ENCODE measurements around the gene SOS1. TPM values are rescaled to one million over a fixed set of nuclear protein-coding genes. Genes with fewer than 3 reads are reported as not detected.
A peak's percentile ranks its signal among the peaks of the same experiment; 100 is the strongest.

Gene SOS1
- total RNA-seq = 35.5 and 40.6 TPM in 2 replicates
- long read RNA-seq, partial matches to known transcripts = 15 of 22 reads
- long read RNA-seq, other reads (novel, unspliced or antisense) = 7 of 22 reads

- Mint-ChIP-seq H3K4me1 (peaks cover 62% of the 10 kb centered on the region), H3K9me3 (no peaks in the 10 kb centered on the region), H3K27ac (ENCODE audit: unreplicated experiment) (peak within 1 kb of the TSS; percentile 95), H3K27me3 (ENCODE audit: low read depth) (no peaks in the 10 kb centered on the region), H3K36me3 (ENCODE audit: low read depth) (peaks cover 3% of the 10 kb centered on the region), H3K4me3 (peak within 1 kb of the TSS; percentile 93)
- TF ChIP-seq, protein P1, sequence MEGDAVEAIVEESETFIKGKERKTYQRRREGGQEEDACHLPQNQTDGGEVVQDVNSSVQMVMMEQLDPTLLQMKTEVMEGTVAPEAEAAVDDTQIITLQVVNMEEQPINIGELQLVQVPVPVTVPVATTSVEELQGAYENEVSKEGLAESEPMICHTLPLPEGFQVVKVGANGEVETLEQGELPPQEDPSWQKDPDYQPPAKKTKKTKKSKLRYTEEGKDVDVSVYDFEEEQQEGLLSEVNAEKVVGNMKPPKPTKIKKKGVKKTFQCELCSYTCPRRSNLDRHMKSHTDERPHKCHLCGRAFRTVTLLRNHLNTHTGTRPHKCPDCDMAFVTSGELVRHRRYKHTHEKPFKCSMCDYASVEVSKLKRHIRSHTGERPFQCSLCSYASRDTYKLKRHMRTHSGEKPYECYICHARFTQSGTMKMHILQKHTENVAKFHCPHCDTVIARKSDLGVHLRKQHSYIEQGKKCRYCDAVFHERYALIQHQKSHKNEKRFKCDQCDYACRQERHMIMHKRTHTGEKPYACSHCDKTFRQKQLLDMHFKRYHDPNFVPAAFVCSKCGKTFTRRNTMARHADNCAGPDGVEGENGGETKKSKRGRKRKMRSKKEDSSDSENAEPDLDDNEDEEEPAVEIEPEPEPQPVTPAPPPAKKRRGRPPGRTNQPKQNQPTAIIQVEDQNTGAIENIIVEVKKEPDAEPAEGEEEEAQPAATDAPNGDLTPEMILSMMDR (conservative IDR thresholded peaks at IDR 0.05) = no peak
- DNase-seq (ENCODE audit: low read depth, low spot score) = peak; percentile 96
Measured at GRCh38 chr2:39120771-39121522, at the start of gene SOS1. Gene SOS1 (minus strand): TSS chr2:39121051. CDS start chr2:39120422, 629 bp downstream.

- Mint-ChIP-seq H3K36me3 (ENCODE audit: low read depth) (no peaks in the 10 kb centered on the region), H3K9me3 (no peaks in the 10 kb centered on the region), H3K4me1 (peaks cover 5% of the 10 kb centered on the region), H3K27me3 (ENCODE audit: low read depth) (no peaks in the 10 kb centered on the region), H3K27ac (ENCODE audit: unreplicated experiment) (no peak overlapping the region), H3K4me3 (no peak overlapping the region)
- DNase-seq (ENCODE audit: low read depth, low spot score) = no peak
- TF ChIP-seq, protein P1 (conservative IDR thresholded peaks at IDR 0.05) = no peak
Measured at GRCh38 chr2:39164089-39164488, 43.2 kb upstream of the SOS1 start.

DNA sequence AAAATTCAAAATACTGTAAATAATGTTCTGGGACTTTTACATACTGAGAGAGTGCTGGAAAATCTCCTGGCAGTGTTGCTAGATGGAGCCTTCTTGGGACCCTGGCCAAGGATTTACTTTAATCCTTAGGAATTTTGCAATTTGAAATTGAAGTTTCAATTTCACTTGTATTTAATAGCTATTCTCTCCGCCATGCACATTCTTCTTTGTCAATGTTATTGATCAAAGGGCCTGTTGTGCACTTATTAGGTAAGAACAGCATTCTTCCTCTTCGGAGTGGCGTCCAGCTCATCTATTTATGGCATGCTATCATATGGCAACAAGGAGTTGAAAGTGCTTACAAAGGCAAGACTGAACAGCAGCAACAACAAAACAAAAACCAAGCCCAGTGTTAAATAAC is 40.1 kb upstream of the SOS1 start:
- Mint-ChIP-seq H3K4me3 (no peak overlapping the region), H3K27me3 (ENCODE audit: low read depth) (no peaks in the 10 kb centered on the region), H3K27ac (ENCODE audit: unreplicated experiment) (no peak overlapping the region), H3K36me3 (ENCODE audit: low read depth) (no peaks in the 10 kb centered on the region), H3K9me3 (no peaks in the 10 kb centered on the region), H3K4me1 (peaks cover 5% of the 10 kb centered on the region)
- TF ChIP-seq, protein P1 (conservative IDR thresholded peaks at IDR 0.05) = no peak
- DNase-seq (ENCODE audit: low read depth, low spot score) = no peak

DNA sequence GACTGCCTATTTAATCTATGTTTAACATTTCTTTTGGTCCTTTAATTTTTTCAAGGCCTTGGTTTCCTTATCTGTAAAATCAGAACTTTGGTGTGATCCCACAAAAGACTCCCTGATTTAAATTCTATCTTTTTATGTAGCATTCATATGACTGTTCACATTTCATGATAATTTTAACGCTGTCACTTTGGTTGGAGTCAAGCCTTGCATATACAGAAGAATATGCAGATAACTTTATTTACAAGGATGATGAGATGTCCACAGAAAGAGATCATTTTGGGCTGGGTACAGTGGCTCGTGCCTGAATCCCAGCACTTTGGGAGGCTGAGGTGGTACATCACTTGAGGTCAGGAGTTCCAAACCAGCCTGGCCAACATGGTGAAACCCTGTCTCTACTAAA is 38.4 kb upstream of the SOS1 start:
- no peaks in the 10 kb centered on the region for H3K36me3 Mint-ChIP-seq (ENCODE audit: low read depth)
- H3K4me1 Mint-ChIP-seq = peaks cover 5% of the 10 kb centered on the region
- H3K4me3 Mint-ChIP-seq = no peak overlapping the region
- no peaks in the 10 kb centered on the region for H3K9me3 Mint-ChIP-seq
- H3K27ac Mint-ChIP-seq (ENCODE audit: unreplicated experiment) = no peak overlapping the region
- no peak for DNase-seq (ENCODE audit: low read depth, low spot score)
- TF ChIP-seq, protein P1 (conservative IDR thresholded peaks at IDR 0.05) = no peak
- no peaks in the 10 kb centered on the region for H3K27me3 Mint-ChIP-seq (ENCODE audit: low read depth)

DNA sequence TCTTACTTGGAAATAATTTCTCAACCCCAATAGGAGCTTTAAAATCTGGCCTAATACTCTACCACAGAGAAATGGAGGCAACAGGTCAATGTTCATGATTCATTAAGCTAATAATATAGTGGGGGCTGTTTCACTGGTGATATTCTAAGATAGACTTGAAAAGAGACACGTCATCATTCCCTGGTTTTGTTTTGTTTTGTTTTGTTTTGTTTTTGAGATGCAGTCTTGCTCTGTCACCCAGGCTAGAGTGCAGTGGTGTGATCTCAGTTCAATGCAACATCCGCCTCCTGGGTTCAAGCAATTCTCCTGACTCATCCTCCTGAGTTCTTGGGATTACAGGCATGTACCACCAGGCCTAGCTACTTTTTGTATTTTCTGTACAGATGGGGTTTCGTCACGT is 37.5 kb upstream of the SOS1 start:
- no peaks in the 10 kb centered on the region for H3K36me3 Mint-ChIP-seq (ENCODE audit: low read depth)
- H3K4me1 Mint-ChIP-seq = peaks cover 5% of the 10 kb centered on the region
- no peaks in the 10 kb centered on the region for H3K27me3 Mint-ChIP-seq (ENCODE audit: low read depth)
- no peak overlapping the region for H3K27ac Mint-ChIP-seq (ENCODE audit: unreplicated experiment)
- no peaks in the 10 kb centered on the region for H3K9me3 Mint-ChIP-seq
- DNase-seq (ENCODE audit: low read depth, low spot score) = no peak
- H3K4me3 Mint-ChIP-seq = no peak overlapping the region
- TF ChIP-seq, protein P1 (conservative IDR thresholded peaks at IDR 0.05) = no peak
